Esophagus (tissue), 2 donors: Measurements from ENCODE around the gene KIAA0040. TPM values are rescaled to one million over a fixed set of nuclear protein-coding genes. Genes with fewer than 3 reads are reported as not detected.

Experiments used
- H3K27ac ChIP-seq, 2 donors: one replicate each; pipeline ENCODE4 v1.5.1; 2013; ENCODE audit warnings: low read depth in 2 of 2, mild to moderate bottlenecking in 2 of 2, inconsistent platforms in 1 of 2, low read length in 1 of 2, moderate library complexity in 1 of 2
- H3K27me3 ChIP-seq, 2 donors: one replicate each; pipeline ENCODE4 v1.6.1; 2013; ENCODE audit warnings: low read length in 2 of 2, control low read depth in 1 of 2, mild to moderate bottlenecking in 1 of 2; ENCODE audit not compliant: insufficient read depth in 2 of 2, control insufficient read depth in 1 of 2
- H3K36me3 ChIP-seq, 2 donors: one replicate each; pipeline ENCODE4 v1.6.1; 2013; ENCODE audit warnings: low read length in 1 of 2; ENCODE audit not compliant: control insufficient read depth in 2 of 2, insufficient read depth in 2 of 2
- H3K4me1 ChIP-seq, 2 donors: one replicate each; pipeline ENCODE4 v1.6.1; 2013; ENCODE audit warnings: low read length in 1 of 2; ENCODE audit not compliant: control insufficient read depth in 2 of 2, insufficient read depth in 2 of 2
- H3K4me3 ChIP-seq, 2 donors: one replicate each; pipeline ENCODE4 v1.5.1; 2013; ENCODE audit warnings: low read length in 2 of 2, mild to moderate bottlenecking in 2 of 2, low read depth in 1 of 2, moderate library complexity in 1 of 2
- H3K9me3 ChIP-seq, 2 donors: one replicate each; pipeline ENCODE4 v1.6.1; 2013; ENCODE audit warnings: mild to moderate bottlenecking in 2 of 2, low read depth in 1 of 2, low read length in 1 of 2, moderate library complexity in 1 of 2; ENCODE audit not compliant: control insufficient read depth in 2 of 2, insufficient read depth in 1 of 2
- WGBS, 2 donors: extraction: QIAGEN DNeasy Blood & Tissue Kit; methylation state at CpG; one replicate each; pipeline ENCODE4 v1.1.7; 2013; 5-methylcytosine and 5-hydroxymethylcytosine counted together
- polyA plus RNA-seq, 2 donors: library from polyadenylated mRNA; stranded (reverse); fragments of 200-250 nt; gene quantifications; one replicate each; pipeline ENCODE4 v1.2.3, GENCODE V29; 2013
- donor health status: healthy with polysubstance abuse.
- donor health status: Bipolar disorder and iron deficiency.

The KIAA0040 gene
- polyA plus RNA-seq, 2 donors = 2.3 to 4.0 TPM

DNA sequence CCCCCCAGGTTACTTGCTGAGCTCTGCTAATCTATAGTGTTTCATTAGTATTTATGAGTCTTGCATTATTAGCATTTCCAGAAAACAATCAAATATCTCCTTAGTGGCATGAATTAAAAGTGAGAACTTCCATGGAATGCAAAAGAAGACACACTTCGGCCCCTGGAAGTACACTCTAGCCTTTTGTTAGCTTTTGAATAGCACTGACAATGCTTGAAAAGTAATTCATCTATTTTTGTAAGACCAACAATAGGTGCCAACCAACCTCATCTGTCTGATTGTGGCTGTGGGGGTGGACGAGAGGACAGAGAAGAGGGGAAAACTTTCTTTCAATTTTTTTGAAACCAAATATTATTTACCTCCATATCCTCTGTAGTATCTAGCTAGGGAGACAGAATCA, 27.8 kb downstream of the KIAA0040 start:
- 85 to 90% methylated on average over 2 of the region's 2 CpGs for WGBS, 2 donors
- H3K27ac ChIP-seq = no peak overlapping the region
- H3K36me3 ChIP-seq = peaks cover 9 to 13% of the 10 kb centered on the region in 2 donors

GRCh38 chr1:175163702-175164101, 28.9 kb downstream of the KIAA0040 start:
- 67 to 79% methylated on average over 4 of the region's 4 CpGs for WGBS, 2 donors
- Histone ChIP-seq H3K27ac (no peak overlapping the region), H3K4me3 (no peak overlapping the region), H3K9me3 (no peaks in the 10 kb centered on the region), H3K36me3 (peaks cover 9 to 13% of the 10 kb centered on the region in 2 donors), H3K27me3 (no peaks in the 10 kb centered on the region), H3K4me1 (peaks cover 0 to 2% of the 10 kb centered on the region in 2 donors)

More for the DNA sequence above, 27.8 kb downstream of the KIAA0040 start:
- Histone ChIP-seq H3K4me3 (no peak overlapping the region), H3K27me3 (no peaks in the 10 kb centered on the region), H3K4me1 (peaks cover 0 to 2% of the 10 kb centered on the region in 2 donors), H3K9me3 (no peaks in the 10 kb centered on the region)

- Histone ChIP-seq H3K4me1 (peaks cover 0 to 2% of the 10 kb centered on the region in 2 donors), H3K9me3 (no peaks in the 10 kb centered on the region), H3K27me3 (no peaks in the 10 kb centered on the region), H3K36me3 (peaks cover 9 to 13% of the 10 kb centered on the region in 2 donors), H3K27ac (no peak overlapping the region), H3K4me3 (no peak overlapping the region)
- WGBS, 2 donors = 33 to 58% methylated on average over 4 of the region's 4 CpGs
Observed at GRCh38 chr1:175162955-175163354, 29.6 kb downstream of the KIAA0040 start.

DNA sequence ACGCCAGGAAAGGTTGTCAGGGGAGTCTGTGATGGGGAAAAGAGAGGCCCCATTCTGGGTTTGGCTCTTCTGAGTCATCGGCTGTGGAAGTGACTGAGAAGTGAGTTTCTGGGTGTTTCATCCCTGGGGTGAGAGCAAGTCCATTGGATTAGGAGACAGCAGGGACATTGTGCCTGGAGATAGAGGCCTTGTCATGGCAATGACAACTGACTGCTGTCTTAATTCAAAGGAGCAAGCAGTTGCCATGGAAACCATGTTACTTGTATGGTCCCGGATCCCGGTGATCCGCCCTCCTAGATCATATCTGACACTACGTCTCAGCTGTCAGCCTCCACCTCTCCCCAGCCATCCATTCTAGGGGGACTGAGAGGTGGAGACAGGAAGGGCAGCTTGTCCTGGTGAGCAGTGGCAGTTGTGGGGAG, 34.4 kb downstream of the KIAA0040 start:
- Histone ChIP-seq H3K4me1 (no peaks in the 10 kb centered on the region), H3K27ac (no peak overlapping the region), H3K27me3 (no peaks in the 10 kb centered on the region), H3K4me3 (no peak overlapping the region), H3K36me3 (peaks cover 0 to 9% of the 10 kb centered on the region in 2 donors), H3K9me3 (no peaks in the 10 kb centered on the region)
- WGBS, 2 donors = 85% methylated on average over 6 of the region's 6 CpGs

DNA sequence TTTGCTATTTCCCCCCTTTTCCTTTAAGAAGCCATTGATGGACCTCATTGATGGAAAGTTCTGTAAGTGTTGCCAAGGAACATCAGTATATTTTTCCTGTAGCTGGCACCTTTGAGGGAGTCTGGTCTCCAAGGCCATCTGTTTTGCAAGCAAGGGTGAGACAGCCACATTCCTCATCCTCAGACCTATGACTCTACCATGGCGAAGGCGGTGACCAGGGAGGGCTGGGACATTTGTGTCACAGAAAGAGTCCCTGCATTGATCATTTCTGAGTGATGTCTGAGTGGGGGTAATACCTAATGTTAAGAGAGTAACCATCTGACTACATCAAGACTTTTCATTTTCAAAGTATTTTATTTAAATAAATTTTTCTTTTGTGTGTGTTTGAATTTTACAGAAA, 35.4 kb downstream of the KIAA0040 start:
- whole genome bisulfite sequencing, 2 donors = 93 to 96% methylated on average over 2 of the region's 2 CpGs
- H3K9me3 ChIP-seq = no peaks in the 10 kb centered on the region

GRCh38 chr1:175155936-175156335, 36.6 kb downstream of the KIAA0040 start:
- no peaks in the 10 kb centered on the region for H3K27me3 ChIP-seq
- 58 to 59% methylated on average over 5 of the region's 5 CpGs for WGBS, 2 donors
- H3K4me3 ChIP-seq = no peak overlapping the region
- H3K9me3 ChIP-seq = no peaks in the 10 kb centered on the region
- no peak overlapping the region for H3K27ac ChIP-seq
- no peaks in the 10 kb centered on the region for H3K4me1 ChIP-seq
- H3K36me3 ChIP-seq = peaks cover 0 to 8% of the 10 kb centered on the region in 2 donors

More for the DNA sequence above, 35.4 kb downstream of the KIAA0040 start:
- Histone ChIP-seq H3K36me3 (peaks cover 0 to 8% of the 10 kb centered on the region in 2 donors), H3K4me1 (no peaks in the 10 kb centered on the region), H3K4me3 (no peak overlapping the region), H3K27ac (no peak overlapping the region), H3K27me3 (no peaks in the 10 kb centered on the region)

GRCh38 chr1:175155473-175155856, 37.1 kb downstream of the KIAA0040 start:
- Histone ChIP-seq H3K27me3 (no peaks in the 10 kb centered on the region), H3K27ac (no peak overlapping the region), H3K4me1 (no peaks in the 10 kb centered on the region), H3K9me3 (no peaks in the 10 kb centered on the region), H3K36me3 (peaks cover 0 to 4% of the 10 kb centered on the region in 2 donors), H3K4me3 (no peak overlapping the region)
- 67 to 80% methylated on average over 4 of the region's 4 CpGs for WGBS, 2 donors

DNA sequence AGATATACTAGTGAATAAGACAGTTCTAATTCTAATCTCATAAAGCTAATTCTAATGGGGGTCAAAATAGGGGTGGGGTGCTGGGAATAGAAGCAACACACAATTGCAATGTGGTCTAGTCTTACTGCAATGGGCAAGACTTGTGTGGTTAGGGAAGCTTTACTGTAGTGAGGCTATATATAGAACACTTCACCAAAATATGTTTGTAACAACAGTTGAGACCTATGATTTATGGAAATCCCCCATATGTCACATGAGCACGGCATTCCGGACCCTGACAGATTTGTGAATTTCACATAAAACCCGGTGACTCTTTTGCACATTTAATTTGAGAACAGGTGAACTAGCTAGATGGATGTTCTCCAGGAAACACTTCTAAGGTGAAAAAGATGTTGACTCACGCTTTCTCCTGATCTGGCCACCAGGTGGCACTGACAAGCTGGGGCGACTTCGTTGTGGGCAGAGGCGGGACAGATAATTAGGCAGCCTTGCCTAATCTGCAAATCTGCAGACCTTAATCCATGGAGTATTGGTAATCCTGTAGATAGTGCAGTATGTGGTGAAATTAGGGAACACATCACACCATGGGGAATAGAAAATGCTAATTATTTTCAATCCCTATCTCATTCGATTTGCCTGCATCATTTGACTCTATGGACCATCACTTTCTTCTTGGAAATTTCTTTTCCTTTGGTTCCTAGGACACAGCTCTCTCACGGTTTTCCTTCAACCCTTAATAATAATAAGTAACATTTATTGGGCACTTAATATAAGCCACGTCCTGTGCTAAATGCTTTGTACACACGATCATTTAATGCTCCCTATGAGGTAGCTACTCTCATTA, 37.7 kb downstream of the KIAA0040 start:
- WGBS, 2 donors = 22 to 24% methylated on average over 11 of the region's 11 CpGs
- Histone ChIP-seq H3K4me3 (no peak overlapping the region), H3K27ac (no peak overlapping the region), H3K36me3 (no peaks in the 10 kb centered on the region), H3K4me1 (no peaks in the 10 kb centered on the region), H3K9me3 (no peaks in the 10 kb centered on the region), H3K27me3 (no peaks in the 10 kb centered on the region)

DNA sequence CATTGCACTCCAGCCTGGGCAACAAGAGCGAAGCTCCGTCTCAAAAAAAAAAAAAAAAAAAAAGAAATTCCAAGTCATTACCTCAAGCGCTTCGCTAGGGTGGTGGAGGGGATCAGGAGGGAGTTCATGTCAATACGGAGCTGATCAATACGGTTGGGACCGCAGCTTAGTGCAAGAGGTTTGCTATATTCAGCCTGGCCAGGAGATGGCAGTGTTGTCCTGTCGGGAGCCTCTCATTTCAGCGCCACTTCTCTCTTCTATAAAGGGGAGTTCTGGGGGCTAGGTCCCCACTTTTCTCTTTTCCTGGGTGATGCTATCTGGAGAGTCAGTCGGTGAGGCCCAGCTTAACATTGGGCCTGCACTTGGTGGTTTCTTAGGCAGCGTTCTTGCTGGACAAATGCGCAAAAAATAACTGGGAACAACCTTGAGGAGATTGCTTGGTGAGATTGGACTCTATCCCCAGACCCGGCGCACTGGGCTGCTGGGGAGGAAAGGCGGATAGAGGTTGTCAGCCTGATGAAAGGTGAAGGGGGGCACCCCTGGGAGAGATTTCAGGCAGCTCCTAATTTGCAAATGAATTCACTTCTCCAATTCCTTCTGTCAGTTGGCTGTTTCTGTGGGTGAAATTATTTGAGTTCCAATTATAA, 40.4 kb downstream of the KIAA0040 start:
- Histone ChIP-seq H3K9me3 (no peaks in the 10 kb centered on the region), H3K27me3 (no peaks in the 10 kb centered on the region), H3K4me1 (no peaks in the 10 kb centered on the region), H3K27ac (no peak overlapping the region), H3K36me3 (no peaks in the 10 kb centered on the region), H3K4me3 (no peak overlapping the region)
- WGBS, 2 donors = 9% methylated on average over 13 to 15 of the region's 15 CpGs
